Prostate gland (tissue), 2 donors: ENCODE results near the gene SLK. TPM values are rescaled to one million over a fixed set of nuclear protein-coding genes. Genes with fewer than 3 reads are reported as not detected.

Source experiments
- DNase-seq: peaks from one replicate; pipeline ENCODE4 v3.0.0-alpha.2; 2019; ENCODE audit warnings: low spot score
- H3K27ac ChIP-seq, 2 donors: fragments of 200-600 bp; sonication (generic); 2 replicates each; pipeline ENCODE4 v1.5.1; 2017 to 2019
- H3K27me3 ChIP-seq: fragments of 200-600 bp; sonication (generic); replicated peaks from 2 replicates; pipeline ENCODE4 v1.5.1; 2019; ENCODE audit not compliant: insufficient read depth
- H3K36me3 ChIP-seq, 2 donors: fragments of 200-600 bp; sonication (generic); 1 replicate in 1 of 2; 2 replicates in 1 of 2; pipeline versions ENCODE4 v1.5.1 to v1.8.1; 2017 to 2019
- H3K4me1 ChIP-seq: fragments of 200-600 bp; sonication (generic); replicated peaks from 2 replicates; pipeline ENCODE4 v1.5.1; 2019
- H3K4me3 ChIP-seq, 2 donors: fragments of 200-600 bp; sonication (generic); 2 replicates each; pipeline ENCODE4 v1.5.1; 2017 to 2019
- H3K9me3 ChIP-seq: fragments of 200-600 bp; sonication (generic); 2 replicates; pipeline ENCODE4 v1.5.1; 2017
- POLR2A ChIP-seq: fragments of 450-650 bp; IDR thresholded peaks from one replicate; pipeline ENCODE4 v1.6.1; 2016; ENCODE audit warnings: antibody characterized with exemption, mild to moderate bottlenecking
- POLR2AphosphoS5 ChIP-seq: sonication (generic); formaldehyde crosslinking; IDR thresholded peaks from one replicate; pipeline ENCODE4 v1.6.1; 2017; ENCODE audit warnings: antibody characterized with exemption
- WGBS: methylation state at CpG from one replicate; pipeline ENCODE4 v1.1.5; 2018; 5-methylcytosine and 5-hydroxymethylcytosine counted together
- intact Hi-C: fragments of 100-400 bp; cut with DNase I; formaldehyde crosslinking; loops from one replicate; pipeline ENCODE4 v1.14.2; 2022
- total RNA-seq, 2 donors: library from RNA; depleted of rRNA; stranded (reverse); fragments of >200 nt; gene quantifications; one replicate each; pipeline ENCODE4 v1.1.0, GENCODE V29; 2016
- TF ChIP-seq, protein P1 (sequence below), 4 experiments: fragments of 200-600 bp in 2 of 4; fragments of 450-650 bp in 2 of 4; sonication (generic) in 2 of 4; IDR thresholded peaks; 1 replicate in 3 of 4; 2 replicates in 1 of 4; pipeline ENCODE4 v1.5.1; 2016 to 2019; ENCODE audit warnings: antibody characterized with exemption in 4 of 4, mild to moderate bottlenecking in 2 of 4, moderate library complexity in 2 of 4

Gene SLK
- total RNA-seq, 2 donors from 2014 or later: 30.7 to 55.8 TPM

DNA sequence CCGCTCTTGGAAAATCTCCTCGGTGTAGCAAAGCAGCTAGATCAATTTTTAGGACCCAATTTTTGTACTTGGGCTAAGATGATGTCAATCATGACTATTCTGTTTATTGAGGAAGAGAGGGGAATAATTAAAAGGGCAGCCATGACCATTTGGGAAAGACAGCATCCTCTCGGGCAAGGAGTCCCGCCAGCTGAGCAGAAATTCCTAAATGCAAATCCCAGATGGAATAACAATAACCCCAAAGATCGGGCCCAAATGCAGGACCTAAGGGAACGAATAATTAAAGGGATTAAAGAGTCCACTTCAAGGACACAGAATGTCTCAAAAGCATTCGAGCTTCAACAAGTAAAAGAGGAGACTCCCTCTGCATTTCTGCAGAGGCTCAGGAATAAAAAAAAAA is 100.0 kb downstream of the SLK start:
- no peak for DNase-seq
- Histone ChIP-seq H3K4me1 (no peaks in the 10 kb centered on the region), H3K27me3 (no peaks in the 10 kb centered on the region), H3K9me3 (no peaks in the 10 kb centered on the region), H3K27ac (no peak overlapping the region), H3K36me3 (no peaks in the 10 kb centered on the region), H3K4me3 (no peak overlapping the region)
- WGBS: 83% methylated on average over 7 of the region's 7 CpGs
- TF ChIP-seq POLR2AphosphoS5: no peak
- intact Hi-C loops: no loop called here

DNA sequence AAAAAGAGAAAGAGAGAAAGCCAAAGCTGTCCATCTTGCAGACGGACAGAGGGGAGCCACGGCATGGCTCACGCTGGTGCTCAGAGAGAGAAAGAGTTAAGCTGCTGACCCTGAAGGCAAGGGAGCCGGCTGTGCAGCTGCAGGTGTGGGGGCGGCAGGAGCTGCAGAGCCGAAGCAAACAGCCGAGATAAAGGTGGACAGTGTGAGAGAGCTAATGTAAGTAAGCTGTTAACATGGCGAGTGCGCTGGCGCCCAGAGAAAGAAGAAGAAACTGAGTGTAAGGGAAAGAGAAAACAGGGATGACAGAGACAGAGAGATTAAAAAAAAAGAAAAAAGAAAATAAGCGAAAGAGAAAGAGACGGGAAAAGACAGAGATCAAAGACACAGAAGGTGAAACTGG is 100.6 kb downstream of the SLK start:
- H3K4me1 ChIP-seq: no peaks in the 10 kb centered on the region
- H3K4me3 ChIP-seq: no peak overlapping the region
- no peak overlapping the region for H3K27ac ChIP-seq
- H3K9me3 ChIP-seq: no peaks in the 10 kb centered on the region
- no peaks in the 10 kb centered on the region for H3K27me3 ChIP-seq
- intact Hi-C loops: no loop called here
- H3K36me3 ChIP-seq: no peaks in the 10 kb centered on the region
- TF ChIP-seq POLR2A (no peak), POLR2AphosphoS5 (no peak)
- TF ChIP-seq, protein P1, sequence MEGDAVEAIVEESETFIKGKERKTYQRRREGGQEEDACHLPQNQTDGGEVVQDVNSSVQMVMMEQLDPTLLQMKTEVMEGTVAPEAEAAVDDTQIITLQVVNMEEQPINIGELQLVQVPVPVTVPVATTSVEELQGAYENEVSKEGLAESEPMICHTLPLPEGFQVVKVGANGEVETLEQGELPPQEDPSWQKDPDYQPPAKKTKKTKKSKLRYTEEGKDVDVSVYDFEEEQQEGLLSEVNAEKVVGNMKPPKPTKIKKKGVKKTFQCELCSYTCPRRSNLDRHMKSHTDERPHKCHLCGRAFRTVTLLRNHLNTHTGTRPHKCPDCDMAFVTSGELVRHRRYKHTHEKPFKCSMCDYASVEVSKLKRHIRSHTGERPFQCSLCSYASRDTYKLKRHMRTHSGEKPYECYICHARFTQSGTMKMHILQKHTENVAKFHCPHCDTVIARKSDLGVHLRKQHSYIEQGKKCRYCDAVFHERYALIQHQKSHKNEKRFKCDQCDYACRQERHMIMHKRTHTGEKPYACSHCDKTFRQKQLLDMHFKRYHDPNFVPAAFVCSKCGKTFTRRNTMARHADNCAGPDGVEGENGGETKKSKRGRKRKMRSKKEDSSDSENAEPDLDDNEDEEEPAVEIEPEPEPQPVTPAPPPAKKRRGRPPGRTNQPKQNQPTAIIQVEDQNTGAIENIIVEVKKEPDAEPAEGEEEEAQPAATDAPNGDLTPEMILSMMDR (IDR thresholded peaks at IDR 0.05): no peak
- WGBS: 64% methylated on average over 12 of the region's 12 CpGs
- DNase-seq: no peak

GRCh38 chr10:104069613-104070012 is 102.7 kb downstream of the SLK start:
- TF ChIP-seq POLR2A (no peak), POLR2AphosphoS5 (no peak)
- TF ChIP-seq, protein P1 (IDR thresholded peaks at IDR 0.05): no peak
- H3K27me3 ChIP-seq: no peaks in the 10 kb centered on the region
- H3K27ac ChIP-seq: no peak overlapping the region
- DNase-seq: no peak
- intact Hi-C loops: no loop called here
- 62% methylated on average over 6 of the region's 6 CpGs for WGBS
- H3K4me1 ChIP-seq: no peaks in the 10 kb centered on the region
- no peak overlapping the region for H3K4me3 ChIP-seq
- H3K36me3 ChIP-seq: no peaks in the 10 kb centered on the region
- H3K9me3 ChIP-seq: no peaks in the 10 kb centered on the region

DNA sequence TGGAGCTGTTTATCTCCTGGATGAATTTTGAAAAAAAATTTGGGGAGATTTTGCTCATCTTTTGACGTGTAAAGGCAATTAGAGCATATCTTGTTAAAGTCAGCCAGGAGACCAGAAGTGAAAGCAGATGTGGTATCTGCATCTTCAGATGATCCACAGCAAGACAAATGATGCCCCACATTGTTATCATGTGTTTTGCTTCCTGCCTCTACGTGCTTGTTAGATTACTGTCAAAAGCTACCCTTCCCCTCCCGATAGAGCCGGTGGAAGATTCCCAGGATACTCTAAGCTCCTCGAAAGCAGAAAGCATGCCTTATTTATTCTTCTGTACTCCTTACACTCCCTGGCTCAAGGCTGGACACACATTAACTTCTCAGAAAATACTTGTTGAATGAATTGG is 105.8 kb downstream of the SLK start:
- H3K27me3 ChIP-seq: no peaks in the 10 kb centered on the region
- H3K4me1 ChIP-seq: no peaks in the 10 kb centered on the region
- no peaks in the 10 kb centered on the region for H3K36me3 ChIP-seq
- H3K9me3 ChIP-seq: no peaks in the 10 kb centered on the region
- intact Hi-C loops: no loop called here
- TF ChIP-seq POLR2AphosphoS5: no peak
- TF ChIP-seq POLR2A: no peak
- TF ChIP-seq, protein P1 (IDR thresholded peaks at IDR 0.05): no peak
- DNase-seq: no peak
- WGBS: 66% methylated on average over 5 of the region's 5 CpGs
- no peak overlapping the region for H3K27ac ChIP-seq
- H3K4me3 ChIP-seq: no peak overlapping the region

DNA sequence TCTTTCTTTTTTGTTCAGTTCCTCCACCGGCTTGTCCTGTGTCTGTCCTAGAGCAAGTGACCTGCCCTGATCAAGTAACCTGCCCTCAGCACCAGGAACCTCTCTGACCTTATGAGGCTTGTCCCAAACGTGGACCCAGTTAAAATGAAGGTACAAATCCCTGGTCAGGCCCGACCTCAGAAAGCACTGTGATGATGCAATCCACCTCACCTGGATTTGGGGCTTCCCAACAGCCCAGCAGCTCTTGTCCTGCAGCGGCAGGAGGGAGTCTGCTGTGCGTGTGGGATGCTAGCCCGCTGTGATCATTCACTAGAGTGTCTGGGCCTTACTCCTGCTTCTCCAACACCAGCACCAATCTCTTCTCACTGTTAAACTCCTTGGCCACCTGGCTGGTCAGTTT is 107.6 kb downstream of the SLK start:
- H3K27me3 ChIP-seq: no peaks in the 10 kb centered on the region
- no peak overlapping the region for H3K27ac ChIP-seq
- TF ChIP-seq, protein P1 (IDR thresholded peaks at IDR 0.05): no peak
- TF ChIP-seq POLR2AphosphoS5: no peak
- no peak for TF ChIP-seq POLR2A
- intact Hi-C loops: no loop called here
- H3K4me3 ChIP-seq: no peak overlapping the region
- H3K4me1 ChIP-seq: no peaks in the 10 kb centered on the region
- no peaks in the 10 kb centered on the region for H3K36me3 ChIP-seq
- H3K9me3 ChIP-seq: no peaks in the 10 kb centered on the region
- DNase-seq: no peak
- 87% methylated on average over 6 of the region's 6 CpGs for WGBS
